GM04503 (cell line): ENCODE data around the gene OSBPL10.

Experiments used
- DNase-seq: peaks from one replicate; pipeline ENCODE4 v3.0.0-alpha.2; 2012; ENCODE audit warnings: low read depth

Gene OSBPL10

DNA sequence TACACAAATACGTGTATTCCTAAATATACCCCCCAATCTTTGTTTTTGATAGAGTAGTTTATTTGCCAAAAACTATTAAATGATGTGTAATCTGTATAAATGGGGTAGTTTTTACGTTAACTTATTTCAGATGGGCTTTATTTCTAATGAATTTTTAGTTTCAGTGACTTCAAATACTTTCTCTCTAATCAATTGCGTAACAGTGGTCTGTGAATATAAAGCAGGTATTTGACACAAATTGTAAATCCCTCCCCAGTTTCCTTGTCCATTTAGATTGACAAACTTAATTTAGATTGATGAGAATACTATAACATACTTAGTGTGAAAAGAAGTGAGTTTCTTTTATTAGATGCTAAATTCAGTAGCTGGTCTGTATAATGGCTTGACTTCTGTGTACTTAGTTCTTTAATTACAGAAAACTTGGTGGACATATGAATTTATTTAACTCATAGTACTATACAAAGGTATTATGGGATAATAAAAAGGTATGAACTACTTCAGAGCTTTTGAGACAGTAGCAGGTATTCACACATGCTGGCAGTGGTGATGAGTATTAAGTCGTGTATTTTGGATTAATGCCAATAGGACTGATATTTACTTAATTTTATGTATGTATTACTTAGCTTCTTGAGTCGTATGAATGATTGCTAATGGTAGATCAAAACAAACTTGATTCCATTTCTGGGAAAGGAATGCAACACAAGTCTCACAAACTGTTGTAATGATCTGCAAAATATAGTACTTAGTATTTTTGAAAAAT lies 366.7 kb downstream of the OSBPL10 start:
- no peak for DNase-seq

DNA sequence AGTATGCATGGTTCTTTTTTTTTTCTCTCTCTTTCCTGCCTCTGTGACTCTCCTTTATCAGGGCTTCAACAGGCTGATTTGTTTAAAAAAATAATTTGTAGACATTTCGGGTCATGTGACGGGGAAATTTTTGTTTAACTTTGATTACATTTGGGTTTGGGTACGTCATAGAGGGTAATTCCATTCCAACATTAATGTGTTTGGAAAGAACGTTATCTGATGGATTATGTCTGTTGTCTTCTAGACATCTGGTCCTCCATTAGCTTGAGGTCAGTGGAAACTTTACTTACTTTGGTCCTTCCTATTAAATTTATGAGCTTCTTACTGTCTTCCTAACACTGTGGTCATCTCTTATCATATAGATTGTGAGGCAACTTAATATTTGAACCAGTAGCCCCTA lies 367.4 kb downstream of the OSBPL10 start:
- no peak for DNase-seq

DNA sequence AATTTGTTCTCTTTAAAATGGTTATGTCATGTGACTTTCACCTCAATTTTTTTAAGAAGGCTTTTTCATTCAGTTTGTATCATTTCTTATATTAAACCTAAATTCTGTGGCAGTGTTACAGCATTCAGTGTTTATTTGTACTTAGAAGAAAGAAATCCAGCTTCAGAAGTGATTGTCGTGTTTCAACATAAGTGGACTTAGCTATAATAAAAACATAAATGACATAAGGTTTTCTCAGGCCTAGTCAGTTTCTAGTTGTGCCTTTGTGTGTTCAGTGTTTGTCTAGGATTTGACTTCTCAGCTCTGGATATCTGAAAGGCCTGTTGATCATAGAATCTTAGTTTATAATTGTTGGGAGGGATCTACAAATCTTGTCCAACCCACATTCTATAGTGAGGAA lies 367.9 kb downstream of the OSBPL10 start:
- no peak for DNase-seq
